ENCODE data around the gene TGM2.

The TGM2 gene

GRCh38 chr20:38084425-38084951 is 80.6 kb downstream of the TGM2 start:
- no peak for DNase-seq

- no peak for DNase-seq
Measured at GRCh38 chr20:38083338-38084048, 81.6 kb downstream of the TGM2 start.

GRCh38 chr20:38082894-38083293 is 82.2 kb downstream of the TGM2 start:
- DNase-seq = no peak

- DNase-seq = no peak
Measured at GRCh38 chr20:38081575-38081974, 83.5 kb downstream of the TGM2 start.

DNA sequence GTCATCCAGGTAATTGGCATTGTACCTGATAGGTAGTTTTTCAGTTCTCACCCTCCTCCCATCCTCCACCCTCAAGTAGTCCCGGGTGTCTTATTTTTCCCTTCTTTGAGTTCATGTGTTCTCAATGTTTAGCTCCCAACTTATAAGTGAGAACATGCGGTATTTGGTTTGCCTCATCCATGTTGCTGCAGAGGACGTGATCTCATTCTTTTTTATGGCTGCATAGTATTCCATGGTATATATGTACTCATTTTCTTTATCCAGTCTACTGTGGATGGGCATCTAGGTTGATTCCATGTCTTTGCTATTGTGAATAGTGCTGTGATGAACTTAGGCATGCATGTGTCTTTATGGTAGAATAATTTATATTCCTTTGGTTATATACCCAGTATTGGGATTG is 85.7 kb downstream of the TGM2 start:
- DNase-seq = no peak

DNA sequence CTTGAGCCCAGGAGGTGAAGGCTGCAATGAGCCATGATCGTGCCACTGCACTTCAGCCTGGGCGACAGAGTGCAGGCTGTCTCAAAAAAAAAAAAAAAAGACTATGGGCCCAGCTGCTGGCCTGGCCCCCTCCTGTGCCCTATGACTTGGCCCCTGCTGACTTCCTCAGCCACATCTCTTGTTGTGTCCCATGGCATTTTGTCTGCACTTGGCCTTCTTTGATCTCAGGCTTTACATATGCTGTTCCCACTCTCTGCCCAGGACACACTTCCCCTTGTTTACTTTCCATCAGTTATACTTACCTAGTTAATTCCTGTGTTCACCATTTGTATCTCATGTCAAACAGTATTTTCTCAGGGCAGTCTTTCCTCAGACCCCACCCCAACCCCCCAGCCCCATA is 87.0 kb downstream of the TGM2 start:
- no peak for DNase-seq
